HG02870 (cell line): Measurements from ENCODE around the gene AGAP3.

Experiments used
- ATAC-seq: cut with Tn5 transposase; IDR thresholded peaks from one replicate; pipeline ENCODE4 v1.9.1; 2021; ENCODE audit warnings: mild to moderate bottlenecking, moderate library complexity; ENCODE audit not compliant: unreplicated experiment

AGAP3 gene

DNA sequence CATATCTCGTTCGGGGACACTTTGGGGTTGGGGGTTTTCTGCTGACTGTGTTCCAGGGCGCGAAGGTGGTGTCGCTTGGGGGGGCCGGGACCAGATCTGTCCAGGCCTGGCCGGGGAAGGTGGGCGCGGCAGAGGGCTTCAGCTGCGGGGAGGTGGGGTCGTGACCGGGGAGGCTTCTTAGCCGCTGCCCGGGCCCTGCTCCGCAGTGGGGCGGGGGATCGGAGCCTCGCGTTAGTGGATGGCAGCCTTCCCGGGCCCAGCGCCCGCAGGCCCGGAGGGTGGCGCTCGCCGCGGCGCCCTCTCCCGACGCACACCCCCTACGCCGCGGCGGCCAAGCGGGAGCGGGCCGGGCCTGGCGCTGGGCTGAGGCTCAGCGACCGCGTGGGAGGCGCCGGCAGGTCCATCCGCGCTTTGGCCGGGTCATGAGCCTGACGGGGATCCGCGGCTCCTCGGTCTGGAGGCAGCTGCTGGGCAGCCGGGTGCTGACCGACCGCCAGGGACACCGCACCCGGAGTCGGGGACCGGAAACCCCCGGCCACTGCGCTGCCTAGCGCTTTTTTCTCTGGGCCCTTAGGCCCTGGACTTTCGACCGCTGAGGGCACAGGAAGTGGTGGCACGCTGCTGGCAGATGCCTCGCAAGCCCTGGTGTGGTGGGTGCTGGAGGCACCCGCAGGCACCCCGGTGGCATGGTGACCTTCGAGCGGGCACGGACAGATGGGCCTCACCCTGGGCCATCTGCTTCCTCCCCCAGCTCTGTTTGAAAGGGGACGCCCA, 1.2 kb downstream of the AGAP3 start:
- ATAC-seq, result no peak

DNA sequence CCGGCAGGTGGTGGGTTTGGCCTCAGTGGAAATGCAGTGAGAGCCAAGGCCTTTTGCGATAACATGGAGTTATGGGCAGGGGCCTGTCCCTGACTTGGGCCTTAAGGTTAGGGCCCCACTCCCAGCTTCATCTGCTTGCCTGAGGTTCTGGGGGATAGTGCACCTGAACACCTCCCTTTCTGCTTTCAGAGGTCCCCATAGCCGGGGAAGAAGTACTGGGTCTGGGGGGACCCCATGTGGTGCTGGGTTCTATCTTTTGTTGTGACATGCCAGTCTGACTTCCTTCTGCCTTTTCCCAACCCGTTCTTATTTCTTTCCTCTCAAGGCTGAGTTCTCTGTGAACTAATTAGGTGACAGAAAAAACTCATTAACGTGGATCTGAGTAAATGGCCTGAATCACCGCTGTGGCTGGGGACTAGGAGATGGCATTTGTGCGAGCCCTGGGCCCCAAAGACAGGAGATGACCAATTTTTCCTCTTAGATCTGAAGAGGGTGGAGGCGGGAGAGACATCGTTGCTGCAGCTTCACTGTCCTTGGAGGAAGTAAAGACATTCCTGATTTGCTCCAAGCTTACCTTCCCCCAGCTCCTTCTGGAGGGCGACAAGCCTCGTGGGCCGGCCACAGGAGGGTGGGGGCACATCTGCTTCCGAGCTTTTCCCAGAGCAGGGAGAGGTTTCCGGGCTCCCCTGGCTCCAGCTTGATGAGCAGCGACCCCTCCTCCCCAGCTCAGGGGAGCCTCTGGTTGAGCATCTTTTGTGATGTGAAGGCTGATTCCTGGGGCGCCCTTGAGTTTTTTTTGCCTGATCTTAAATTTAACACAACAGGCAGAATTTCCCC, 2.0 kb downstream of the AGAP3 start:
- no peak for ATAC-seq

DNA sequence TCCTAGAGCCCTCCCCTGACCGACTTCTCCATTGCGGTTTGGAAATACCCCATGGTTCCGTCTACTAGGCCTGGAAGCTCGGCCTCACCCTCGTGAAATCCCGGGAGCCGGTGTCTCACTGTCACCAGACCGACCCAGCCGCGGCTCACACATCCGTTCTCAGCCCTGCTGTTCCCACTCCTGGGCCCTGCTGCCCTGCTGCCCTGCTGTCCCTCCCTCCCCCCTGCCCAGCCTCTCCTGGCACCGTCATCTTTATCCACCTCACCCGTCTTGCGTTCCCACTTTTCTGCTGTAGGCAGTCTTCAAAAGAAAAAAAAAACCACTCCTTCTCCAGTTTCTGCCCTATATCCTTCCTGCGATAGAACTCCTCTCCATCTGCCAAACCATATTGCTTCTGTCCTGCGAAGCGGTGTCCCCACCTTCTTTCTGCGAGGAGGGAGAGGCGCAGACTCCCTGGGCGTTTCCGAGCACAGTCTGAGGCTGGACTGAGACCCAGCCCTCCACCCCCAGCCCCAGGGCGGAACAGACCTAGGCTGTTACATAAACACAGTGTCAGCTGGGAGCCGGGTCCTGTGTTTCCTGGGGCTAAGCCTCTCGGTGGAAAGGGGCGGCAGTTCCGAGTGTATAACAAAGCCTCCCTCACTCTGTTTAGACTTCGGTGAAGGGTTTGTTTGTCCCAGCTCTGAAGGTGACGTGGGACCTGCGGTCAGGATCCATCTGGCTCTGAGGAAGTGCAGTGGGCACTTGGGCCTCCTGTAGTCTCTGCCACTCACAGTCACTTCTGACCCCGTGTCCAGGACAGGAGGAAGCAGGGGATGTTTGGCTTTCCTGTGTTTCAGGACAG, 2.8 kb downstream of the AGAP3 start:
- no peak for ATAC-seq

DNA sequence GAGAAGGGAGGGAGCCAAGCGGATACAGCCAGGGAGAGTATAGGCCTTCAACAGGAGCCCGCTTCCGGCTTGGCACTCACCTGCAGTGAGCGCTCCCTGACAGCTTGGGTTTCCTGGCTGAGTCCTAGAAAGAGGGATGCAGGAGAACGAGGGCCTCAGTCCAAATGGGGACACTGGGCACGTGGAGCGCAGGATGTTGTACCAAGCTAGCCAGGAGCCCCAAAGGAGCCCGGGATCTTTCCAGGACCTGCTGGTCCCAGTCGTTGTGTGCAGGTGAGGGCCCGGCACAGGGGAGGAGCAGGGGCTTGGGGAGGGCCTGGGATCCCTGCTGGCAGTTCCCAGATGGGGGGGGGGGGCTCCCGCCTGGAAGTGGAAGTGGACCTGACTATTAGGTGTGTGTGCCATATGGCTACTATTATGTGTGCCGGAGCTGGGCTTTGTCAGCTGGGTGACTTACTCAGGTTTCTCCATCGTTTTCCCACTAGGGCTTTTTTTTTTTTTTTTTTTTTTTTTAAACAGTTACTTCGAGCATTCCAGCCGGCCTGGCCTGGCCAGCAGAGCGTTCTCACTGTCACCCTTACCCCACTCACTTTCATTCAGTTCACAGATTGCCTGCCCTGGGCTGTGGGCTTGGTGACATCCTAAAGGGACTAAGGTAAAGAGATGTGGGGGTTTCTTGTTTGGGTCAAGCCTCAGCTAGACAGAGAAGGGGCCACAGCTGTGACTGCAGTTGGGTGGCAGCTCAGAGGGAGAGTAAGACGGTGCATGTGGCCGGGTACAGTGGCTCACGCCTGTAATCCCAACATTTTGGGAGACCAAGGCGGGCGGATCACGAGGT, 3.8 kb downstream of the AGAP3 start:
- ATAC-seq, result no peak

DNA sequence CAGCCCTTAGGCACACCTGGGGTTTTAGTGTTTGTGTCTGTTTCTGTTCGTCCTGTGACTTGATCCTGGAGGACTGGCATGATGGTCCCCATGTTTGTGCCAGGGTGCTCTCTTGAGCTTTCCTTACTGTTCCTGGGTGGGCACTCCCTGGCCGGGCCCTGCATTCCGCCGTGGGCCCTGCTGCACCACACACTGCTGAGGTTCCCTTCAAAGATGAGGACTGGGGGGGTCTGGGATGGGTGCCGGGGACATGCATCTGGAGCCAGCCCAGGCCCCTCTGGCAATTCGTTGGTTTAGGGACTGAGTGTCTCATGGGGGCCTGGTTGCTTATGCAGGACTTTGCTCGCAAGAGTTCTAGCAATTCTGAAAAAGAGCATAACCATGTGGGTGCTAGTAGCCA, 4.7 kb downstream of the AGAP3 start:
- ATAC-seq, result no peak

DNA sequence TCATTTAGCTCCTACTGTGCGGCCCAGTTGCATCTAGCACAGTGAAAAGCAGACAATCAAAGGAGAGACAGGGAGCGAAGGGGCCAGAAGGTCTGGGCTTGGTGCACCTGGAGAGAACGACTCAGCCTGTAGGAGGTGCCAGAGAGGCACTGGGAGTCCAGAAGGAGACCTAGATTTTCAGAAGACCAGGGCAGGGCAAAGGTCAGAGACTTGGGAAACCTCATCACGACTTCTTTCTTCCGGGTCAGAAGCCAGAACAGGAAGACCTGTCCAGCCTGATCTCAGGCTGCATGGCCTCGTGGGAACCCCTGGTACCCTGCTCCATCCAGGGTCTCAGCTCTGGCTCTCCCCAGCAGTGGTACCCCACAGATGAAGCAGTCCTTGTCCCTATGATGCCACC, 5.2 kb downstream of the AGAP3 start:
- ATAC-seq, result no peak

DNA sequence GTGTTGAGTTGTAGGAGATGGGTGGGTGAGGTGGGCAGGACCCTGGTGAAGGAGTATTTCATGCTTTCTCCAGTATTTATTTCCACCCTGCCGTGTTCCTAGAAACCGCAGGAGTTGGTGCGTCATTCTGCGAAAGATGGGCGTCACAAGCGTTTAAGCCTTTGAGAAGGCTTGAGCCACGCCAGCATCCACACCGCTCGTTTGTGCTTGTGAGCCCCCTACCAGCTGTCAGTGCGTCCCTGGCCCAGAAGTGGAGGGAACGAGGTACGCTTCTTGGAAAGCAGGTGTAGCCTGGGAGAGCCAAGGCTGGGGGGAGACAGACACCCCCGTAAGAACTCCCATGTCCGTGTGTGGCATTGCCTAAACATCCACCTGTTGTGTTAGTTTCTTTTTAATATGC, 5.7 kb downstream of the AGAP3 start:
- no peak for ATAC-seq

DNA sequence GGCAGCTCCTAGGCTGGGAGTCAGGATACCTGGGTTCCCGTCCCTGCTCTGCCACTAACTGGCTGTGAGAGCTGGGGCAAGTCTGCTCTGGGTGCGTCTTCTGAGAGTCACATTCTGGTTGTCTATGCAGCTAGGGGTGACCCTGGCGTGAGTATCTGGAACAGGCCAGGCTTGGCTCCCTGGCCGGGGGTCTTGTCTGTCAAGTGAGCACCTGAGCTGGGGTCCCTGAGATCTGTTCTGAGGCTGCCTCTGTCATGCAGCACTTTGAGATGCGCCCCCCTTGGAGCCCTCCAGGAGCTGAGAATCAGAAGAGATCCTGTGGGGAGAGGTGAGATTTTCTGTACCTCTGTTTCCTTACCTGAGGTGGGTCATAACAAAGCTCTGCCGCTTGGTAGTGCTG, 7.5 kb downstream of the AGAP3 start:
- ATAC-seq, result no peak

DNA sequence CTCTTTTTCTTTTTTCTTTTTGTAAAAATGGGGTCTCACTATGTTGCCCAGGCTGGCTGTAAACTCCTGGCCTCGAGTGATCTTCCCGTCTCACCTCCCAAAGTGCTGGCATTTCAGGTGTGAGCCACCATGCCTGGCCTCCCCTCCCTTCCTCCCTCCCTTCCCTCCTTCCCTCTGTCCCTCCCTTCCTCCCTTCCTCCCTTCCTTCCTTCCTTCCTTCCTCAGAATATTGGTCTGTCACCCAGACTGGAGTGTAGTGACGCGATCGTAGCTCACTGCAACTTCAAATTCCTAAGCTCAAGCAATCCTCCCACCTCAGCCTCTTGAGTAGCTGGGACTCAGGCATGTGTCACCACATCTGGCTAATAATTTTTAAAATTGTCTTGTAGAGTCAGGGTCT, 8.4 kb downstream of the AGAP3 start:
- ATAC-seq, result no peak

DNA sequence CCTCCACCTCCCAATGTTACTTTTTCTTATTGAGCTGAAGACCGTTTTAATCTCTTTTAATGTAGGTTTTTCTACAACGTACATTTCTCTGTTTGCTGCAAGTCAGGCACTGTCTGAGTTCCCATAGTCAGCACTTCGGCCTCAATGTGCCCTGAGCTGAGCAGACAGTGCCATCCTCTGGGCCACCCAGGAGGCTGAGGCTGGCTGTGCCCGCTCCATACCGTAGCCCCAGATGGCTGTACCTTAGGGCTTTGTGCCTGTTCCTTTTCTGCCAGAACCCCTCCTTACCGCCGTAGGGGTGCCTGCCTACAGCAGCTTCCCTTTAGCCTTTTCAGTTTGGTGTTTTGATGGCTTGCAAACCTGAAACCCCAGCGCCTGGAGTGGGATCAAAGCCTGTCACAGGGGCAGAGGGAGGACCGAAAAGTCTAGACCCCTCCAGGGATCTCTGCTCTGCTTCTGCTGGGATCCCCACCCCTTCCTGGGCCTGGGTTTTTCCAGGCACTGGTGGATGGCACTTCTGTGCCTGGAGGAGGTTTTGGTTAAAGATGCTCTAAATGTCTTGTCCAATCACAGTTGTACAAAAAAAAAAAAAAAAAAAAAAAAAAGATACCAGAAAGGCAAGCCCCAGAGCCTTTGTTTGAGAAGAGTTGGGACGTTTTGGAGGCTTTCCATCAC, 9.0 kb downstream of the AGAP3 start:
- ATAC-seq, result no peak

DNA sequence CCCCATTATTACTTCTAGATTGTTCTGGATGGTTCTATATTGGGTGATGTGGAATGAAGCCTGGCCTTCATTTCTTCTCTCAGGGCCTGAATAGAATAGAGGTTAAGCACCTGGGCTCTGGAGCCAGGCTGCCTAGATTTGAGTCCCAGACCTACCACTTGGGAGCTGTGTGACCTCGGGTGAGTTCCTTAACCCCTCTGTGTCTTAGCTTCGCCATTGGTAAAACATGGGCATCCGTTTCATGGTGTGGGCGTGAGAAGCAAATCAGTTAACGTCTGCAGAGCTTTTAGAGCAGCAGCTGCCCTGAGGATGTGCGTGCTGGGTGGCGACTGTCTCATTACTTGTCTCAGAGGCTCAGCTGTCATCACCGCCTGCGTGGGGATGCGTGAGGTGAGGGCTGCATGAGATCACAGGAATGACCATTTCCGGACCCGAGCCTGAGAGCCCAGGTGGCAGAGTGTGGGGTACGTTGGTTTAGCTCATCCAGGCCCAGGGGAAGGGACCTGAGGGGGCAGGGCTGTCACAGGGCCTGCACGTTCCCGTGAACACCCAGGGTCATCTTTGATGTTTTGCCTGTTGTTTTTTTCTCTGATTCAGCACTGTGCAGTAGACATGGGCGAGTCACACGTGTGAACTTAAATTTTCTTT, 9.7 kb downstream of the AGAP3 start:
- no peak for ATAC-seq

DNA sequence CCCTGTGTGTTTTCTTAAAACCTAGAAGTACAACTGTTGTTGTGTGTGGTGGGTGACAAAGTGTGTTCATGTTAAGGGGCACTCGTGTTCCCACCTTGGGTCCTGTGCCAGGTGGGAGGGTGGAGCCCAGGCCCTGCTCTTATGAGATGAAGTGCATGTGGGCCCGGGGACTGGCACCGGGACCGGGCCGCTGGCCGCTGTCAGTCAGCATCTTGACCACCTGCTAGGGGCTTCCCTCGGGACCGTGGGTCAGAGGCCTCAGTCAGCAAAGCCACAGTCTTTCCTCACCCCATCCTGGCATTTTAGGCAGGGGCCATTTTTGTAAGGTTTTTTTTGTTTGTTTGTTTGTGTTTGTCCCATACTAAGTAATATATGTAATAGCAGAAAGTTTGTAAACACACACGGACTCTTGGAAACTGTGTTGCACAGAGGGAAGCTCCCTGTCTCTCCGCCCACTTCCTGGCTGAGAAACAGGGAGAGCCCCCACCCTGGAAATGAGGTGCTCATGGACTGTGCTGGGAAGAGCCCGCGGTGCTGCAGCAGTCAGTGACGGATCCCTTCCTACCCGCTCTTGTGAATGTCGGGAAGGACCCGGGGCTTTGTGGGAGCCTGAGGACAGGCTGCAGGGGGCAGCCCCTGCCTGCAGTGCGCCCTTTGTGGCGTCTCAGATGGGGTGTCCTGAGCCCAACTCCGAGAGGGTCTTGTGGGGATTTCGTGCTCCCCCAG, 13.4 kb downstream of the AGAP3 start:
- no peak for ATAC-seq

DNA sequence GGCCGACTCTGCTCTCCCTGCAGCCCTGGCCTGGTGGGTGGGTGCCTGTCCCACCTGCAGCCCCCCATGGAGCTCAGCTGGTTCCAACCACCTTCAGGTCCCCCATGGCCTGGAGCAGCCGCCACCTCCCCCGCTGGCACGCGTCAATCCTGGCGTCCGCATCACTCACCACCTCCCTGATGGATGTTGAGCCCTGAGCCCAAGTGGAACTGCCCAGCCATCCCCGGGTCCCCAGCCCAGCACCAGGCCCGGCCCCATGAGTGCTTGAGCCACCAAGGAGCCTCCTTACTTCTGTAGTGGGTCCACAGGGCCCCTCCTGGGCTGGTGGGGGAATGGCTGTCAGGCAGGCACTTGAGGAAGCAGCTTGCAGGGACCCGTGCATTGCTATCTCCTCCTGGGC, 14.6 kb downstream of the AGAP3 start:
- ATAC-seq, result no peak

DNA sequence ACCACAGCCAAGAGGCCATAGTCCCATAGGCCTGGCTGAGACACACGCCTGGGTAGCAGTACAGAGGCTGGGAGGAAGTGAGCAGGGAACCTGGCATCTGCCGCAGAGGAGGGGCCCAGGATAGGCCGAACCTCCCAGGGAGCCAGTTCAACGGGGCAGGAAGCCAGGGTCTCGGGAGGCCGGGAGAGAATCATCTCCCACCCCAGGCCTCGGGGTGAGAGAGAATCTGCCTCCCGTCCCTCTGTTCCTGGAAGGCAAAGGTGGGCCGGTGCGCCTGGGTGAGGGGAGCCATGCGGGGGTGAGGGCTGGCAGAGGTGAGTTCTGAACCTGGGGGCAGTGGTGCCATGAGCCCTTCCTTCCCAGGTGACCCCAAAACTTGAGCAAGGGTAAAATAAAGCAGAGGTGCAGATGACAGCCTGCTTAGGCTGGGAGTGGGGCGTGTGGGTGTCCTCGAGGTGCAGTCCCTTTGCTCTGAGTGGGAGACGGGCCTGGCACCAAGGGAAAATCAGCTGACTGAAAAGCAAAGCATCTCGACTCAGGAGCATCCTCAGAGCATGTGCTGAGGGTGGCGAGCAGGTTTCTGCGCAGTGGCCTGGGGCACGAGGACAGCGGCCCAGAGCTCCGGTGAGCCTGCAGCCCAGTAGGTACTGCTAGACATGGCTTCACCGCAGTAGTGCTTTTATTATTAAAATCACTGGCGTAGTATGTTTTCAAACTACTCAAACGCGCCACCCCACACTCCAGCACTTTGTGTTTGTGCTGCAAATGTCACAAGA, 15.5 kb downstream of the AGAP3 start:
- ATAC-seq, result no peak

DNA sequence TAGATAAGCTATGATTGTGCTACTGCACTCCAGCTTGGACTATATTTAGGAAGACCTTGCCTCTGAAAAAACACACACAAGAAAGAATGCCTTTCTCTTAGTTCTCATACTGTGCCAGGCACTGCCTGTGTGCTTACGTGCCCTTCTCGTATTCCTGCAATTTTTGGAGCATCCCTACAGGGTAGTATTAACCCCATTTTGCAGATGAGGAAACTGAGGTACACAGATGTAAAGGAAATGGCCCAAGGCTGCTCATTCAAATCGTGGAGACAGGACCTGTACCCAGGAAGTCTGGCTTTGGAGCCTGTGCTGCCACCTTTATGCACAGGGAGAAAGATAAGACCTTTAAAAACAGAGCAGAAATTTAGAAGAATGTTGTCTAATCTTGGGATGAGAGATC, 16.7 kb downstream of the AGAP3 start:
- no peak for ATAC-seq

DNA sequence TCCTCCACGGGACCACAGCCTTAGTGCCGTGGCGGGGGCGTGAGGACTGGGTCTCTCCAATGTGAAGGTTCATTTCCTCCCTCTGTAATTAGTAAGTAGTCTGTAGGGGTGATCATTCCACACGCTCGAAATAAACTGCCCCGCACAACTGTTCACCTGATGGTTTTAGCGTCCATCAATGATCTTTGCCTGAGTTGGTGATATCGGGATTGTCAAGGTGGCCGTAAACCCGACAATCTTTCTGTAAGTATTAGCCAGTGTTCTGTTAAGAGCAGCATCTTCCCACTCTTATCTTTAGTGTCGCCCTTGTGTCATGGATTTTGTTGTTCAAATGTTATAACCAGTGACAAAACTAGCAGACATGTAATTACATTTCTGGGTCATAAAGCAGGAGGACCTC, 17.7 kb downstream of the AGAP3 start:
- ATAC-seq, result no peak

DNA sequence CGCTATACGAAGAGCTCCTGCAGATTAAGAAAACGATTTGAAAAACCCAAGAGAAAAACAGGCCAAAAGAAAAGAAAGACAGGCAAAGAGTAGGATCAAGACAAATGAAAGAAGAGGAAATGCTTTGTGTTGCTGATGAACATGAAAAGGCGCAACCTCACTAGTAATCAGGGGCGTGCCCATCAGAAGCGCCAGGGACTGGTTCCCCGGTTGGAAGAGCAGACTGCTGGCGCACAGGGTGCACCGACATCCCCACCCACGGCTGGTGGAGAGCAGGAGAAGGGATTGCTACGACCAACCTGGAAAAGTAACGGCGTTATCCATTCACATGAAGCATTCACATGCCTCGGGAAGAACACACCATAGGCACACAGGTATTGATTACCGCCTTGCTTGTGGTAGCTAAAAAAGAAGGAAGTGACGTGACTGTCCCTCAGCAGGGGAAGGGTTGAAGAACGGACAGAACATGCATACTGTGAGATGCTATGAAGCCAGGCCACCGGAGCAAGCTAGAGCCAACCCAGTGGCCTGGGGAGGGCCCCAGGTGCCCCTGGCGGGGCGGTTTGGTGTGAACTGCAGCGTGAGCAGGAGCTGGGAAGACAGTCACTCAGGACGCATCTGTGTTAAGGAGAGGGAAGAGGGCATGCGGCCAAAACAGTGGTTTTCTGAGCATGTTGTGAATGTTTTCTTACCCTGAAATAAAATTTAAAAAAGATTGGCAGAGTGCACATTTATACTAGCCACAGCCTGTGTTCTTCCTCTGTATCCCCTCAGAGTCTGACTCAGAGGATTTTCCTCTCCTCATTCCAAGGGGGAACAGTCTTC, 18.3 kb downstream of the AGAP3 start:
- ATAC-seq, result no peak
